Neuron (in vitro differentiated cells): ENCODE results near the gene SLC34A3.
"Not testable (repeated sequence)": the region's sequence is repeated elsewhere in the genome, so short reads cannot be mapped to it uniquely, and the experiment has no call there.

Experiments
- H2AFZ ChIP-seq: one replicate; pipeline ENCODE4 v1.6.1; 2013; ENCODE audit warnings: low read depth, mild to moderate bottlenecking, inconsistent platforms, low read length, moderate library complexity
- H3K27me3 ChIP-seq: one replicate; pipeline ENCODE4 v1.6.1; 2013; ENCODE audit warnings: low read length; ENCODE audit not compliant: insufficient read depth
- H3K36me3 ChIP-seq: one replicate; pipeline ENCODE4 v1.6.1; 2013; ENCODE audit warnings: low read length; ENCODE audit not compliant: insufficient read depth
- H3K4me1 ChIP-seq: one replicate; pipeline ENCODE4 v1.6.1; 2013; ENCODE audit warnings: low read length; ENCODE audit not compliant: insufficient read depth
- H3K4me3 ChIP-seq: 2 replicates; pipeline ENCODE4 v1.5.1; 2013; ENCODE audit warnings: mild to moderate bottlenecking, low read length, moderate library complexity
- H3K9me3 ChIP-seq: one replicate; pipeline ENCODE4 v1.6.1; 2013; ENCODE audit warnings: low read length

Gene SLC34A3

DNA sequence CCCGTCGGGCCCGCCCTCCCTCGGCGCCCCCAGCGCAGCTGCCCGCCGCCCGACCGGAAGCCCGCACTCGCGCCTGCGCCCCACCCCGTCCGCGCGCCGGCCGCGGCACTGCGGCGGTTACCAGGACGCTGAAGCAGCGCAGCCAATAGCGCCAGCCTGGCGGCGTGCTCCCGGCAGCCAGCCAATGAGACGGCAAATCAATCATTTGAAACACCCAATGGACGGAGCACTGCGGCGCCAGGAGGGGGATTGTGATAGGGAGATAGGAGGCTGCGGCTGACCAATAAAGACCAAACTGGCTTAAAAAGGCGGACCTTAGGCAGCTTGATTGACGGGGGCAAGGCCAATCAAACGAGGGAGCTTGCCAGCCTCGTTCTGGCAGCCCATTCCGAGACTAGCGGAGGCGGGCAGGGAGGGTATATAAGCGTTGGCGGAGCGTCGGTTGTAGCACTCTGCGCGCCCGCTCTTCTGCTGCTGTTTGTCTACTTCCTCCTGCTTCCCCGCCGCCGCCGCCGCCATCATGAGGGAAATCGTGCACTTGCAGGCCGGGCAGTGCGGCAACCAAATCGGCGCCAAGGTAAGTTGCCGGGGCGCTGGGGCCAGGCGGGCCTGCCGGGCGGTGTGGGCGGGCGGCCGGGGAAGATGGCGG, 10.3 kb downstream of the SLC34A3 start, which contains the start of gene TUBB4B:
TUBB4B (plus strand) TSS at position 447 of the 649 bp plus-strand sequence; CDS start at position 521, 74 bp downstream.
- no peaks in the 10 kb centered on the region for H3K27me3 ChIP-seq
- H3K36me3 ChIP-seq: peaks cover 23% of the 10 kb centered on the region
- no peaks in the 10 kb centered on the region for H3K9me3 ChIP-seq
- peak within 1 kb of the TSS; percentile 89 for H3K4me3 ChIP-seq
- peak within 1 kb of the TSS; percentile 53 for H2AFZ ChIP-seq
- H3K4me1 ChIP-seq: peaks cover 25% of the 10 kb centered on the region

DNA sequence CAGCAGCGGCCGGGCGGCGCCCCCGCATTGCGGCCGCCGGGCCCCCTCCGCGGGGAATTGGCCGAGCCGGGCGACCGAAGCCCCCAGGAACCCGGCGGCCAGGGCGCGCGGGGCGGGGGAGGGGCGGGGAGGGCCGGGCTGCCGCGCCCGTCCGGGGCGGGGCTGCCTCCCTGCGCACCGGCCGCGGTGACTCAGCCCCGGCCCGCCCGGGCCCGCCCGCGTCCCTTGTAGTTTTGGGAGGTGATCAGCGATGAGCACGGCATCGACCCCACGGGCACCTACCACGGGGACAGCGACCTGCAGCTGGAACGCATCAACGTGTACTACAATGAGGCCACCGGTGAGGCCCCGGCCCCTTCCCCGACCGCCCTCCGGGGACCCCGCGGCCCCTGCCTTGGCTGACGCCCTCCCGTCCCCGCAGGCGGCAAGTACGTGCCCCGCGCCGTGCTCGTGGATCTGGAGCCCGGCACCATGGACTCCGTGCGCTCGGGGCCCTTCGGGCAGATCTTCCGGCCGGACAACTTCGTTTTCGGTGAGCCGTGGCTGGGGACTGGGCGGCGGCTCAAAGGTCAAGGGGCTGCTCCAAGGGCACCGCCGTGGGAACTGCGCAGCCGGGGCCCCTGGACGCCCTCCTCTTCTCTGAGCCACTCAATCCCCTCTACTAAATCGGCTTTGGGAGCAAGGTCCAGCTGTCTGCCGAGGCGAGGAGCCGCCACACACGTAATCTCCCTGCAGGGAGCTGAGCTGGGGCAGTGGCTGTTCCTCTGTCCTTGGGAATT, 11.0 kb downstream of the SLC34A3 start:
- Histone ChIP-seq H3K9me3 (no peaks in the 10 kb centered on the region), H3K4me3 (peak overlapping the region; percentile 89), H3K36me3 (peaks cover 23% of the 10 kb centered on the region), H3K27me3 (no peaks in the 10 kb centered on the region), H3K4me1 (peaks cover 23% of the 10 kb centered on the region), H2AFZ (no peak overlapping the region)

- H2AFZ ChIP-seq: no peak overlapping the region
- no peaks in the 10 kb centered on the region for H3K27me3 ChIP-seq
- no peaks in the 10 kb centered on the region for H3K9me3 ChIP-seq
- peaks cover 21% of the 10 kb centered on the region for H3K4me1 ChIP-seq
- peaks cover 23% of the 10 kb centered on the region for H3K36me3 ChIP-seq
- peak overlapping the region; percentile 89 for H3K4me3 ChIP-seq
These were observed 11.8 kb downstream of the SLC34A3 start for GRCh38 chr9:137242269-137243203.

- H3K36me3 ChIP-seq: peaks cover 23% of the 10 kb centered on the region
- not testable (repeated sequence) for H3K4me3 ChIP-seq, H3K27me3 ChIP-seq, H3K9me3 ChIP-seq, H2AFZ ChIP-seq
- H3K4me1 ChIP-seq: peaks cover 25% of the 10 kb centered on the region
These were observed 12.5 kb downstream of the SLC34A3 start for GRCh38 chr9:137243266-137243625.

GRCh38 chr9:137243626-137244485, 13.2 kb downstream of the SLC34A3 start:
- H3K36me3 ChIP-seq: peaks cover 23% of the 10 kb centered on the region
- no peaks in the 10 kb centered on the region for H3K9me3 ChIP-seq
- H2AFZ ChIP-seq: no peak overlapping the region
- peaks cover 22% of the 10 kb centered on the region for H3K4me1 ChIP-seq
- no peak overlapping the region for H3K4me3 ChIP-seq
- H3K27me3 ChIP-seq: no peaks in the 10 kb centered on the region

- peaks cover 23% of the 10 kb centered on the region for H3K36me3 ChIP-seq
- H3K9me3 ChIP-seq: no peaks in the 10 kb centered on the region
- H3K4me1 ChIP-seq: peaks cover 21% of the 10 kb centered on the region
- no peaks in the 10 kb centered on the region for H3K27me3 ChIP-seq
- no peak overlapping the region for H2AFZ ChIP-seq
- no peak overlapping the region for H3K4me3 ChIP-seq
These were observed 14.1 kb downstream of the SLC34A3 start for GRCh38 chr9:137244486-137245449.

GRCh38 chr9:137245450-137246421, 15.0 kb downstream of the SLC34A3 start:
- Histone ChIP-seq H2AFZ (no peak overlapping the region), H3K9me3 (no peaks in the 10 kb centered on the region), H3K27me3 (no peaks in the 10 kb centered on the region), H3K36me3 (peaks cover 23% of the 10 kb centered on the region), H3K4me1 (peaks cover 24% of the 10 kb centered on the region), H3K4me3 (no peak overlapping the region)

DNA sequence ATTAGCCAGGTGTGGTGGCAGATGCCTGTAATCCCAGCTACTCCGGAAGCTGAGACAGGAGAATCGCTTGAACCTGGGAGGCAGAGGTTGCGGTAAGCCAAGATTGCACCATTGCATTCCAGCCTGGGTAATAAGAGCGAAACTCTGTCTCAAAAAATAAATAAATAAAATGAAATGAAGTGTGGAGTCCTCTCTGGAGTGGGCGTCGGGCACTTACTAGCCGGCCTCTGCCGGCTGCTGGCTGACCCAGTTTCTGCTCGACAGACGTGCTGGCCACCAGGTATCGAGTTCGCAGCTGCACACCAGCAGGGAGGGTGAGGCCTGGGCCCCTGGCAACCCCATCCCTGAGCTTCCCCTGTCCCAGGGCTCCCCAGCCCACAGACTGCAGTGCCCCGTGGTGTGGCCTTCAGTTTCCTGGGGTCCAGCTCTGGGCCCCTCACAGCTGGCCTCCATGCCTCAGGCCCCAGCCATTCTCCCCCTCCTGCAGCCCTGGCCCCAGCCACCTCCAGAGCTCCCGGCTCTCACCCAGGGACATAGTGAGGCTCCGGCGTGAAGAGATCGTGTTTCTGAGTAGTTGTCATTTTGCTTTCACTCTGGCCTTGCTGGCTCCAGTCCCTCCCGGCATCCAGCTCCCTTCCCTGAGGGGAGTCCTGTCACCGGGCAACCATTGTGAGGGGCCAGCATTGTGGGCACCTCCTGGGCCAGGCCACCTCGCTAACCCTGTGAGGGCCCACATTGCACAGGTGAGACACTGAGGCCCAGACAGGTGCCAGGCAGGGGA, 16.6 kb downstream of the SLC34A3 start:
- Histone ChIP-seq H3K36me3 (peaks cover 17% of the 10 kb centered on the region), H3K27me3 (no peaks in the 10 kb centered on the region), H3K4me3 (no peak overlapping the region), H2AFZ (no peak overlapping the region), H3K9me3 (no peaks in the 10 kb centered on the region), H3K4me1 (peaks cover 34% of the 10 kb centered on the region)

GRCh38 chr9:137247916-137248175, 17.1 kb downstream of the SLC34A3 start:
- H3K4me3 ChIP-seq: no peak overlapping the region
- H3K4me1 ChIP-seq: peaks cover 29% of the 10 kb centered on the region
- H2AFZ ChIP-seq: no peak overlapping the region
- H3K27me3 ChIP-seq: no peaks in the 10 kb centered on the region
- H3K36me3 ChIP-seq: peaks cover 11% of the 10 kb centered on the region
- no peaks in the 10 kb centered on the region for H3K9me3 ChIP-seq

DNA sequence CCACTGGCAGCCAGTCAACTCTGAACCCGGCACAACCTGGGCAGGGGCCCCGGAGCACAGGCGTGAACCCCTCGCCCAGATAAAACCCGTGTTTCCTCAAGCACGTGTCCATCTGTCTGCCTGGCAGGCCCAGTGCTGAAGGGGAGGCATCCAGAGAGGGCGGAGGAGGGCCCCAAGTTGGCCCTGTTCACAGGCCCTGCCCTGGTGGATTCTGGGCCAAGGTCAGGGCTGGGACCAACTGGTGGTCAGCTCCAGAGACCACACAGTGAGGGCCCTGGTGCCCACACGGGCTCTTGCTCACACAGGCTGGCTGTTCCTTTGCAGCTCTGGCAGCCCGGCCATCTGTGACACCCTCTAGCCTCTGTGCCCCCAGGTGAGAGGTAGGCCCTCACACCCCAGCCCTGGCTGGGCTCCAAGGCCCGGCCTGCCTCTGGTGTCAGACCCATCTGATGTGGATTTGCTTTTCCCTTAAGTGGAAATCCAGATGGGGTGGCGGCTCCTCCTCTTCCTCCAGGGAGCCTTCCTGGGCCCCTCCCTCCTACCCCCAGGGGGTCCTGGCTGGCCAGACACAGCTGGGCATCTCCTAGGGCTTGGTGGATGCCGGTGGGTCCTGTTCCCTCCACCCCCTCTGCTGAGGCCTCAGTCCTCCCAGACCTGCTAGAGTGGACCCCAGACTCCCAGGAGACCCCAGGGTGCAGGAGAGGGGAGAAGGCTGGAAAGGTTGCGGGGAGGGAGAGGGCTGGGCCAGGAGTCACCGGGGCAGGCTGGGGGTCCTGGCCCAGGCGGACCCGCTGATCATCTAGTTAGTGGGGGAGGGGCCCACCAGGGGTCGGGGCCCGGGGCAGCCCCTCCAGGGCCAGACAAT, 19.9 kb downstream of the SLC34A3 start:
- no peak overlapping the region for H2AFZ ChIP-seq
- no peaks in the 10 kb centered on the region for H3K36me3 ChIP-seq
- H3K4me1 ChIP-seq: peaks cover 36% of the 10 kb centered on the region
- H3K9me3 ChIP-seq: no peaks in the 10 kb centered on the region
- no peaks in the 10 kb centered on the region for H3K27me3 ChIP-seq
- no peak overlapping the region for H3K4me3 ChIP-seq
